ENCODE results near the gene CELF4.

DNA sequence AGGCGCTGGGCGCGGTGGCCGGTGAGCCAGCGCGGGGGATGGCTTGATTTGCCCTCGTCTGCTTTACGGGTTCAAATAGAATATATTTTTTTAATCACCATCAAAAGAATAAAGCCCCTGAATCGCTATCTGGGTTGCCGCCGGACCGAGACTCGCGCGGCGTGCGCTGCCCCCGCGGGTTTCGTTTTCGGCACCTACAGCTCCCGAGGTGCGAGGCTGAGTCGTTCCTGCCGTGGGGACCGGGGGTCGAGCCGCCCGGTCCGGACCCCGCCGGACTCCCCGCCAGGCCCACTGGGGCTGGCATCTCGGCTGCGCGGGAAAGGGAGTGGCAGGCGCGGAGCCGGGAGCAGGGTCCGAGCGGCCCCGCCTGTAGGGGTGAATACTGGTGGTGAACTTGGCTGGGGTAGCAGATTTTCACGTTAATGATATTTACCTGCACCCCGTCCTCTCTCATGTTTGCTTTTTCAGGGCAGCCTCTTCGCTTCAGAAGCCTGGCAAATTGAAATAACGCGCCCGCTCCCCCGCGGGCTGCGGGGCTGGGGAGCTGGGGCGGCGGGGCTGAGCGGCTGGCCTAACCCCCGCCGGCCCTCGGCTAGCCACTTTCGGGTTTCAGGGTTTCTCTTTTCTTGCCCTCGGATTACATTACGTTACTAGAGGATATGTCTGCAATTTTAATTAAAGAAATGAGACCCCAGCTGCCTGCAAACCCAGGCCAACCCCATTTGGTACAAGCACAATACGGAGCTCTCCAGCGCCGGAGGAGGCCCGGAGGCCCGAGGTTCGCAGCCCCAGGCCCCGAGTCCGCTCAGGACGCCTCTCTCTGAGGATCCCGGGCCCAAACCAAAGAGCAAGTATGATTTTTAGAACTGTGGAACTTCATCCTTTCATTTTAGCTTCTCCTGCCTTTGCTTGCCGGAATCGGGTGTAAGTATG is 1.7 kb upstream of the CELF4 start:
- no peak for TF ChIP-seq POLR2A (IDR thresholded peaks at IDR 0.05)
- TF ChIP-seq, protein P1, sequence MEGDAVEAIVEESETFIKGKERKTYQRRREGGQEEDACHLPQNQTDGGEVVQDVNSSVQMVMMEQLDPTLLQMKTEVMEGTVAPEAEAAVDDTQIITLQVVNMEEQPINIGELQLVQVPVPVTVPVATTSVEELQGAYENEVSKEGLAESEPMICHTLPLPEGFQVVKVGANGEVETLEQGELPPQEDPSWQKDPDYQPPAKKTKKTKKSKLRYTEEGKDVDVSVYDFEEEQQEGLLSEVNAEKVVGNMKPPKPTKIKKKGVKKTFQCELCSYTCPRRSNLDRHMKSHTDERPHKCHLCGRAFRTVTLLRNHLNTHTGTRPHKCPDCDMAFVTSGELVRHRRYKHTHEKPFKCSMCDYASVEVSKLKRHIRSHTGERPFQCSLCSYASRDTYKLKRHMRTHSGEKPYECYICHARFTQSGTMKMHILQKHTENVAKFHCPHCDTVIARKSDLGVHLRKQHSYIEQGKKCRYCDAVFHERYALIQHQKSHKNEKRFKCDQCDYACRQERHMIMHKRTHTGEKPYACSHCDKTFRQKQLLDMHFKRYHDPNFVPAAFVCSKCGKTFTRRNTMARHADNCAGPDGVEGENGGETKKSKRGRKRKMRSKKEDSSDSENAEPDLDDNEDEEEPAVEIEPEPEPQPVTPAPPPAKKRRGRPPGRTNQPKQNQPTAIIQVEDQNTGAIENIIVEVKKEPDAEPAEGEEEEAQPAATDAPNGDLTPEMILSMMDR (IDR thresholded peaks at IDR 0.05), result no peak

All from body of pancreas (tissue), 4 donors.